Peyer's patch (tissue), 4 donors: ENCODE data around the gene PNPLA5. TPM values are rescaled to one million over a fixed set of nuclear protein-coding genes. Genes with fewer than 3 reads are reported as not detected.

ENCODE experiments used
- DNase-seq, 3 donors: peaks; one replicate each; pipeline ENCODE4 v3.0.0-alpha.2; 2017 to 2019
- H3K27ac ChIP-seq, 4 donors: fragments of 200-600 bp; sonication (generic); one replicate each; pipeline ENCODE4 v1.5.1; 2016 to 2019
- H3K27me3 ChIP-seq, 2 donors: fragments of 200-600 bp; sonication (generic); one replicate each; pipeline ENCODE4 v1.5.1; 2019
- H3K36me3 ChIP-seq, 3 donors: fragments of 200-600 bp; sonication (generic); one replicate each; pipeline ENCODE4 v1.5.1; 2016 to 2019
- H3K4me1 ChIP-seq, 4 donors: fragments of 200-600 bp; sonication (generic); one replicate each; pipeline ENCODE4 v1.5.1; 2016 to 2019
- H3K4me3 ChIP-seq, 4 donors: fragments of 200-600 bp; sonication (generic); 1 replicate in 3 of 4; 2 replicates in 1 of 4; pipeline ENCODE4 v1.5.1; 2016 to 2019; ENCODE audit warnings: mild to moderate bottlenecking in 1 of 4
- H3K9me3 ChIP-seq, 4 donors: fragments of 200-600 bp; sonication (generic); one replicate each; pipeline ENCODE4 v1.5.1; 2016 to 2019; ENCODE audit warnings: mild to moderate bottlenecking in 1 of 4
- POLR2A ChIP-seq, 2 donors: fragments of 450-650 bp; IDR thresholded peaks; one replicate each; pipeline ENCODE4 v1.5.1; 2017; ENCODE audit warnings: antibody characterized with exemption in 2 of 2, mild to moderate bottlenecking in 2 of 2, moderate library complexity in 2 of 2
- total RNA-seq, 4 donors: library from RNA; depleted of rRNA; stranded (reverse); fragments of >200 nt; gene quantifications; one replicate each; pipeline ENCODE4 v1.1.0, GENCODE V29; 2016
- TF ChIP-seq, protein P1 (sequence below), 6 experiments: fragments of 450-650 bp in 4 of 6; fragments of 200-600 bp in 2 of 6; sonication (generic) in 1 of 6; IDR thresholded peaks; one replicate each; pipeline ENCODE4 v1.5.1; 2017 to 2019; ENCODE audit warnings: antibody characterized with exemption in 6 of 6, mild to moderate bottlenecking in 3 of 6, moderate library complexity in 1 of 6

PNPLA5 gene
- total RNA-seq, result not detected

DNA sequence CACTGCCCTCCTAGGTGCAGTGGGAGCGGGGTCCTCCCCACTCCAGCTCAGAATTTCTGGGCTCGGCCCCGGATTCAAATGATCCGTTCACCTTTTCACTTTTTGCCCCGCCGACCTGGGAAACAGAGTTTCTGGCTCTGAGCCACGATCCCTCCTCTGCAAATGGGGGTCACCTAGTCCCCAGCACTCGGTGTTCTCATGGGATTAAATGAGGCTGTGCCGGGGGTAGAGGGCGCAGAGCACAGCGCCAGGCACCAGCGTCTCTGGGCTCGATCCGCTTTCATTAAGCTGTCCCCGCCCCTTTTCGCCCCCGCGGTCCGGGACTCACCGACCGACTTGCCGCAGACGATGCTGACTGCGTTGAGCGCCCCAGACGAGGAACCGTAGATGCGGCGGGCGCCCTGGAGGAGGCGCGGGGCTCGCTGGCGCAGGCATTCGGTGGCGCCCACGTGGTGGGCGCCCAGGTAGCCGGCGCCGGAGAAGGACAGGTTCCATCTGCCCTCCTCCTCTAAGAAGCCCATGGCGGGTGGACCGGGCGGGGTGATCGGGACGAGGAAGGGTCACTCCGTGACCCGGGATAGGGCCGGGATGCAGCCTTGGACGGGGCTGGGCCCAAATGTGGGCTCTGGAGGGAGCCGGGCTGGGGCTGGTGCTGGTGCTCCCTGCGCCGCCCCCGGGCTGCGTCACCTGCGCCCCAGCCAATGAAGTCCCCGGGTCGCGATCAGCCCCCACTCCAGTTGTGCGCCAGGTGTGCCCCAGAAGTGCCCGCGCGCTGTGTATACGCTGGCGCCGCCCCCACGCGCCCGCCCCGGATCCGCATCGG is at the start of gene PNPLA5:
TSS of gene PNPLA5 (minus strand) at position 654 of the 823 bp plus-strand sequence. CDS start at position 521, 133 bp downstream.
- DNase-seq, result no peak
- peaks cover 0 to 18% of the 10 kb centered on the region in 2 donors for H3K27me3 ChIP-seq
- no peak for TF ChIP-seq POLR2A (IDR thresholded peaks at IDR 0.05)
- TF ChIP-seq, protein P1, sequence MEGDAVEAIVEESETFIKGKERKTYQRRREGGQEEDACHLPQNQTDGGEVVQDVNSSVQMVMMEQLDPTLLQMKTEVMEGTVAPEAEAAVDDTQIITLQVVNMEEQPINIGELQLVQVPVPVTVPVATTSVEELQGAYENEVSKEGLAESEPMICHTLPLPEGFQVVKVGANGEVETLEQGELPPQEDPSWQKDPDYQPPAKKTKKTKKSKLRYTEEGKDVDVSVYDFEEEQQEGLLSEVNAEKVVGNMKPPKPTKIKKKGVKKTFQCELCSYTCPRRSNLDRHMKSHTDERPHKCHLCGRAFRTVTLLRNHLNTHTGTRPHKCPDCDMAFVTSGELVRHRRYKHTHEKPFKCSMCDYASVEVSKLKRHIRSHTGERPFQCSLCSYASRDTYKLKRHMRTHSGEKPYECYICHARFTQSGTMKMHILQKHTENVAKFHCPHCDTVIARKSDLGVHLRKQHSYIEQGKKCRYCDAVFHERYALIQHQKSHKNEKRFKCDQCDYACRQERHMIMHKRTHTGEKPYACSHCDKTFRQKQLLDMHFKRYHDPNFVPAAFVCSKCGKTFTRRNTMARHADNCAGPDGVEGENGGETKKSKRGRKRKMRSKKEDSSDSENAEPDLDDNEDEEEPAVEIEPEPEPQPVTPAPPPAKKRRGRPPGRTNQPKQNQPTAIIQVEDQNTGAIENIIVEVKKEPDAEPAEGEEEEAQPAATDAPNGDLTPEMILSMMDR (IDR thresholded peaks at IDR 0.05), result no peak
- no peak within 1 kb of the TSS for H3K4me3 ChIP-seq
- no peaks in the 10 kb centered on the region for H3K36me3 ChIP-seq
- H3K27ac ChIP-seq, result no peak within 1 kb of the TSS
- no peaks in the 10 kb centered on the region for H3K9me3 ChIP-seq
- H3K4me1 ChIP-seq, result no peaks in the 10 kb centered on the region

GRCh38 chr22:43941449-43941848 is 49.6 kb upstream of the PNPLA5 start:
- H3K4me3 ChIP-seq, result no peak overlapping the region
- no peak for TF ChIP-seq POLR2A (IDR thresholded peaks at IDR 0.05)
- TF ChIP-seq, protein P1 (IDR thresholded peaks at IDR 0.05), result no peak
- H3K27ac ChIP-seq, result no peak overlapping the region
- H3K27me3 ChIP-seq, result no peaks in the 10 kb centered on the region
- H3K4me1 ChIP-seq, result no peaks in the 10 kb centered on the region
- DNase-seq, result no peak
- no peaks in the 10 kb centered on the region for H3K36me3 ChIP-seq
- H3K9me3 ChIP-seq, result no peaks in the 10 kb centered on the region

- Histone ChIP-seq H3K27ac (no peak overlapping the region), H3K4me1 (no peaks in the 10 kb centered on the region), H3K36me3 (no peaks in the 10 kb centered on the region), H3K27me3 (no peaks in the 10 kb centered on the region), H3K4me3 (no peak overlapping the region), H3K9me3 (no peaks in the 10 kb centered on the region)
- no peak for DNase-seq
- TF ChIP-seq, protein P1 (IDR thresholded peaks at IDR 0.05), result no peak
- TF ChIP-seq POLR2A (IDR thresholded peaks at IDR 0.05), result no peak
Measured at GRCh38 chr22:43931771-43932170, 40.0 kb upstream of the PNPLA5 start.

GRCh38 chr22:43928908-43929307 is 37.1 kb upstream of the PNPLA5 start:
- peaks cover 0 to 6% (median 0%) of the 10 kb centered on the region in 4 donors for H3K9me3 ChIP-seq
- no peaks in the 10 kb centered on the region for H3K36me3 ChIP-seq
- no peak for TF ChIP-seq POLR2A (IDR thresholded peaks at IDR 0.05)
- TF ChIP-seq, protein P1 (IDR thresholded peaks at IDR 0.05), result no peak
- no peak for DNase-seq
- no peak overlapping the region for H3K27ac ChIP-seq
- peaks cover 0 to 6% (median 2%) of the 10 kb centered on the region in 4 donors for H3K4me1 ChIP-seq
- H3K4me3 ChIP-seq, result no peak overlapping the region
- no peaks in the 10 kb centered on the region for H3K27me3 ChIP-seq

- TF ChIP-seq, protein P1 (IDR thresholded peaks at IDR 0.05), result no peak
- no peak for TF ChIP-seq POLR2A (IDR thresholded peaks at IDR 0.05)
- Histone ChIP-seq H3K36me3 (no peaks in the 10 kb centered on the region), H3K27ac (no peak overlapping the region), H3K27me3 (no peaks in the 10 kb centered on the region), H3K9me3 (peaks cover 0 to 8% (median 0%) of the 10 kb centered on the region in 4 donors), H3K4me1 (peaks cover 0 to 7% (median 3%) of the 10 kb centered on the region in 4 donors), H3K4me3 (no peak overlapping the region)
- no peak for DNase-seq
Measured at GRCh38 chr22:43928468-43928867, 36.7 kb upstream of the PNPLA5 start.
